Measurements from ENCODE around the gene DOCK2. TPM values are rescaled to one million over a fixed set of nuclear protein-coding genes. Genes with fewer than 3 reads are reported as not detected.
"Not testable (repeated sequence)": the region's sequence is repeated elsewhere in the genome, so short reads cannot be mapped to it uniquely, and the experiment has no call there.

The DOCK2 gene
- total RNA-seq, 1 experiment from 2014 or later, result not detected

DNA sequence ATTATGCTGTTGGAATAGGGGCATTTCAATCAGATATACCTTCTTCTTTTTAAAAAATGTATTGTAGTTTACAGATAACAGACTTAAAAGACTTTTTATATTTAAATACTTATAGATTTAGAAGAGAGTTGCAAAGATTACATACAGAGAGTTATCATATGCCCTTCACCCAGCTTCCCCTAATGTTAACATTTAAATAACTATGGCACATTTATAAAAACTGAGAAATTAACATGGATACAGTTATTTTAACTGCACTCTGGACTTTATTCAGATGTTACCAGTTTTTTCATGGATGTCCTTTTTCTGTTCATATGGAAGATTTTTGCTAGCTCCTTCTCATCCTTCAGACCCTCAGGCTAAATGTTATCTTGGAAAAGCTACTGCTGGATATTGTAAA lies 123.2 kb downstream of the DOCK2 start:
- no peak for DNase-seq (ENCODE audit: low read depth, low spot score)

DNA sequence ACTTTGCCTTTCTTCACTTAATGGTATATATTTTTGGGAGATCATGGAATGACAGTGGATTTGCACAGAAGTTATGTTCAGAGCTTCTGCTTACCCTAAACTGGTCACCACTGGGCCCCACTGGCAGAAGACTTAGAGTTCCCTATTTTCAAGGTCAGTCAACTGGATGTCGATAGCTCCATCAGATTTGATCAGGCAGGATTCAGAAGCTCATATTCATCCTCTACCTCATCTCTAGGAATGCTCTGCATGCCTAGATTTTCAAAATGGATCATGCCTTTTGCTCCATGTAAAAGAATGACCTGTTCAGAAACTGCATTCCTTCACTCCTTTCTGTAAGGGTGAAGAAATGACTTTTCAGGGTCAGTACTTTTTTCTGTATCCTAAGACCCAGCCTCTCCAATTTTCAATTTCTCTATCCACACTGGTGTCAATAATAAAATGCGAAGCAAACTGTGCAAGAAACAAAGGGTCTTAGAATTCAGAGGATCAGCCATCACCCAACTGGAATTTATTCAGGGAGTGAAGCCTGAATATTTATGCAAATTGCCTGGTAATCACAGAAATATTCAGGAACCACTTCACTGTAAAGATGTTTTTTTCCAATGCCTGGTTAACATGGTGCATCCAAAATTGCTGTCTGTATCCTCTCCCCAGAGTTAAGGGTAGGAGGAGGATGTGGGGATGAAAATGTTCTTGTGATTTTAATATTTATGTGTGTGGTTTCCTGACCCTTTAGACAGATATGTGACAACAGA lies 125.4 kb downstream of the DOCK2 start:
- DNase-seq (ENCODE audit: low read depth, low spot score), result no peak
- in situ Hi-C loops (cut with HindIII; ENCODE audit: low pct_unique_long_range_greater_than_20kb, low sequenced_read_pairs), result no loop called here

More for the DNA sequence above, 123.2 kb downstream of the DOCK2 start:
- in situ Hi-C loops (cut with HindIII; ENCODE audit: low pct_unique_long_range_greater_than_20kb, low sequenced_read_pairs), result no loop called here

DNA sequence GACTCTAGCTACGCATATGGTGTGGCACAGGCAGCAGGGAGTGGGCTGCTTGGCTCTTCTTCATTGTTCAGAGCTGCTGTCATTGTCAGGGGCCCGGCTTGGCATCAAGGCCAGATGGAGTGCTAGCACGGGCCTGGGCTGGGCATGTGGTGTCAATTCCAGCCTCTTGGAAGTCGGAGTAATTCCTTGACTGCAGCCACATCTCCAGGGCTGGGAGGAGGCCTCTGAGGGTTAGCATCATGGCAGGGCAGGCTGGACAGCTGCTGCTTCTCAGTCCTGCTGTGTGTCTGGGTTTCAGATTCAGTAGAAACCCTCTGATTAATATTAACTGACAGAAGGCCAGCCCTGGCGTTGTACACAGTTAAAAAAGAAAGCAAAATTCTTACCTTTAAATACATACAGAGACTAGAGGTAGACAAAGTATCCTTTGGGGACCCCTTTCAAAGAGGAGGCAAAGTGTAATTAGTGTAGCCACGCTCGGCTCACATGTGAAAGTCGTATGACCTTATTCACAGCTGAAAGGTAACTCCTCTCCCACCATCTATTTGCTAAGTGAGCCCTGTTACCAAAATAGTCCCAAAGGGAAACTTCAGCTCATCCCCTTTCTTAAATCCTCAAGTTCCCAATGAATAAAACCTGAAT lies 126.4 kb downstream of the DOCK2 start:
- no peak for DNase-seq (ENCODE audit: low read depth, low spot score)
- in situ Hi-C loops (cut with HindIII; ENCODE audit: low pct_unique_long_range_greater_than_20kb, low sequenced_read_pairs), result no loop called here

DNA sequence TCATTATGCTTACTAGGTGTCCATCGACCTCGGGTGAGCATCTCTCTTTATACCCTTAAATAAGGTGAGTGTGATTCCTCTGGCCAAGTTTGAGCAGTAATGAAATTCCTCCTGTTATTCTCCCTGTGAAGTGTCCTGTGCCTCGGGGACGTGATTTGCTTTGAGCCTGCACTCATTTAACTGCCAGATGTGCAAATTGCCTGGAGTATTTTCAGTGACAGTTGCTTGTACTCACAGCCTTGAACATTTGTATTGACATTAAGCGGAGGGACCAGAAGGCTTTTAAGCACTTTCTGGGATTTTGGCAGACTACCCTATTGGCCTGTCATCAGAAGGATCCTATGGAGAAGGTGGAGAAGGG lies 126.9 kb downstream of the DOCK2 start:
- DNase-seq (ENCODE audit: low read depth, low spot score), result no peak

DNA sequence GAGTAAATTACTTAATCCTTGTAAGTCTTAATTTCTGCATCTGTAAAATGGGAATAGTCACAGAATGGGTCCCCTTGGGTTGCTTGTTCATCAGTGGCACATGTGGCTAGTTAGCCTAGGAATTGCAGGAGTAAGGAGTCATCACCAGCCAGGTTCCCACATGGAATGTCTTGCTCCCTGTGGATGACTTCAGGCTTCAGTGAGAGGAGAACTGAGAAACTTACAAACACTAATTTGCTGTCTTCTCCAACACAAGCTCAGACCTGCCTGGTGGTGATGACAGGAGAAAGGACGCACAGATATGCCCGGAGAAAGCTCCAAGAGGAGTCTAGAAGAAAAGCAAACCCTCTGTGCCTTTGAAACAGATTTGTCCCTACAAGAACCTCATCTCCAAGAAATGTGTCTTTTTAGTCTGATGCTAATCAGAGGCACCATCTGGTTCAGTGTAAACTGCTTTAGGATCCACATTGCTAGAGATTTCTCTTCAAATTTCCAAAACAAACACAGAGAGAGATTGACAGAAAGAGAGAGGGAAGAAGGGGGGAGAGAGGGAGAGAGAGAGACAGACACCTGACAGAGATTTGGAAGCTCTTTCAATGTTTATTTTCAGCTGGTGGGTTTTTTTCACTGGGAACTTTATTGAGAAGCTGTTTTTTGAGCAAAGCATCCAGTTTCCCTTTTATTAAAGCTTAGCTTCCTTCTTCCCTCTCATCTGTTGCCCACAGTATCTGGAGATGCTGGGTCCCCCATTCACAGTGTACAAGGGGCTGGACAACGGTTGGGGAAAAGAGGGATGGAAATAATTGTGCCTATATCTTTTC lies 128.3 kb downstream of the DOCK2 start:
- no peak for DNase-seq (ENCODE audit: low read depth, low spot score)
- in situ Hi-C loops (cut with HindIII; ENCODE audit: low pct_unique_long_range_greater_than_20kb, low sequenced_read_pairs), result no loop called here

More for the DNA sequence above, 126.9 kb downstream of the DOCK2 start:
- in situ Hi-C loops (cut with HindIII; ENCODE audit: low pct_unique_long_range_greater_than_20kb, low sequenced_read_pairs), result no loop called here

DNA sequence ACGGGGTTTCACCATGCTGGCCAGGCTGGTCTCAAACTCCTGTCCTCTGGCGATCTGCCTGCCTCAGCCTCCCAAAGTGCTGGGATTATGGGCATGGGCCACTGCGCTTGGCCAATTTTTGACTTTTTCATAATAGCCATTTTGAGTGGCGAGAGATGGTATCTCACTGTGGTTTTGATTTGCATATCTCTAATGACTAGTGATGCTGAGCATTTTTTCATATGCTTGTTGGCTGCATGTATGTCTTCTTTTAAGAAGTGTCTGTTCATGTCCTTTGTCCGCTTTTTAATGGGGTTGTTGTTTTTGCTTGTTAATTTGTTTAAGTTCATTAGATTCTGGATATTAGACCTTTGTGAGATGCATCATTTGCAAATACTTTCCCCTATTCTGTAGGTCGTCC lies 129.9 kb downstream of the DOCK2 start:
- DNase-seq (ENCODE audit: low read depth, low spot score); in situ Hi-C loops (cut with HindIII; ENCODE audit: low pct_unique_long_range_greater_than_20kb, low sequenced_read_pairs): not testable (repeated sequence)

DNA sequence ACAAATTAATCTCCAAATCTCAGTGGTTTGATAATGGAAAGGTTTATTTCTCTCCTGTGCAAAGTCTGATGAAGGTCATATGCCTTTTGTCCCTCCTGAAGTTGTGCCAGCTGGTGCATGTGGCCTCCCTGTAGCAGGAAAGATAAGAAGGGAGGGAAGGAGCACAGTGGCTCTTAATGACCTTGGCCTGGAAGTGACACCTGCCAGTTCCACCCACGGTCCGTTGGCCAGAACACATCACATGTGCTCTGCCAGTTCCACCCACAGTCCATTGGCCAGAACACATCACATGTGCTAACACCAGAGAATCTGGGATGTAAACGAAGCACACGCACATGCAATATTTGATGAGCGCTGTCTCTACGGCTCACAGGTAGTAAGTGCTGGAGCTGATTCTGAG lies 130.9 kb downstream of the DOCK2 start:
- in situ Hi-C loops (cut with HindIII; ENCODE audit: low pct_unique_long_range_greater_than_20kb, low sequenced_read_pairs), result no loop called here
- no peak for DNase-seq (ENCODE audit: low read depth, low spot score)

DNA sequence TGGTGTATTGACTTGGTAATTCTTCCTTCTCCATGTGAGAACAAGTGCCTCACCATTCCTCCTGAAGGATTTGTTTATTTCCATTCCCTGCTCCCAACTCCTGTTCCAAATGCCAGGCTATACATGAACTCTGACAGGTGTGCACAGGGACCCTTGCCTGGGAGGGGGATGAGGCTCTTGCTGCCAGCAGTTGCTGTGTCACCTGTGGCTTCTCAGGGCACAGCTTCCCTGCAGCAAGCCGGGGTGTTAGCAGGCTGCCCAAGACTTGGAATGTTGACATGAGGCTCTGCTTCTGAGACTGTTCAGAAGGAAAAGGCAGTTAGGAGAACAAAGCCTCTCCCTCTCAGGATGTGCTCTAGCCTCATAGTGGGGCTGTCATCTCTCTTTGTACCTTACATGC lies 131.3 kb downstream of the DOCK2 start:
- DNase-seq (ENCODE audit: low read depth, low spot score), result no peak
- in situ Hi-C loops (cut with HindIII; ENCODE audit: low pct_unique_long_range_greater_than_20kb, low sequenced_read_pairs), result no loop called here

DNA sequence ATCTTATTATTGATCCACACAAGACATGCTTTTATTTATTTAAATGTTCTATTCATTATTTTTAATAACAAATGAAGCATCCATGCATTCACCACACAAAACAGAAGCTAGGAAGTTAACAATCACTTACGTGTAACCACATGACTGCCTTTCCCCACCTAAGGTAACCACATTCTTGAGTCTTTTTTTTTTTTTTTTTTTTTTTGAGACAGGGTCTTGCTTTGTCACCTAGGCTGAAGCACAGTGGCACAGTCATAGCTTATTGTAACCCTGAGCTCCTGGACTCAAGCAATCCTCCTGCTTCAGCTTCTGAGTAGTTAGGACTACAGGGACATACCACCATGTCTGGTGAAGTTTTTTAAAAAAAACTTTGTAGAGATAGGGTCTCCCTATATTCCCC lies 133.0 kb downstream of the DOCK2 start:
- in situ Hi-C loops (cut with HindIII; ENCODE audit: low pct_unique_long_range_greater_than_20kb, low sequenced_read_pairs), result no loop called here

DNA sequence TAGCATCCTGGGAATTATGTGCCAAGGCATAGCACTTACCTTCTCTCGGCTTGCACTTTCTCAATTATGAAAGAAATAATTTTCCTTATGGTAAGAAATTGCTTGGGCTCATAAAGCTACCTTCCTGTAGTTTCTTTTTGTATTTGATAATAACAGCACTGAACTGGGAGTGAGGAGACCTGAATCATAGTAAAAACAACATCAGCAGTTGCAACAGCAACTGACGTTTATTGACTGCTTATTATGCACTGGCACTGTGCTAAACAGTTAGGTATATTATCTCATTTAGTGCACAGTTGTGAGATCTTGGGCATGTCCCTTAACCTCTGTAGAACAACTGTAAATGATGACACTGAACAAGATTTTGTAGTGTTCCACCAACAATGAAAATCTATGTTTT lies 135.2 kb downstream of the DOCK2 start:
- in situ Hi-C loops (cut with HindIII; ENCODE audit: low pct_unique_long_range_greater_than_20kb, low sequenced_read_pairs), result no loop called here
- DNase-seq (ENCODE audit: low read depth, low spot score), result no peak

More for the DNA sequence above, 133.0 kb downstream of the DOCK2 start:
- no peak for DNase-seq (ENCODE audit: low read depth, low spot score)

DNA sequence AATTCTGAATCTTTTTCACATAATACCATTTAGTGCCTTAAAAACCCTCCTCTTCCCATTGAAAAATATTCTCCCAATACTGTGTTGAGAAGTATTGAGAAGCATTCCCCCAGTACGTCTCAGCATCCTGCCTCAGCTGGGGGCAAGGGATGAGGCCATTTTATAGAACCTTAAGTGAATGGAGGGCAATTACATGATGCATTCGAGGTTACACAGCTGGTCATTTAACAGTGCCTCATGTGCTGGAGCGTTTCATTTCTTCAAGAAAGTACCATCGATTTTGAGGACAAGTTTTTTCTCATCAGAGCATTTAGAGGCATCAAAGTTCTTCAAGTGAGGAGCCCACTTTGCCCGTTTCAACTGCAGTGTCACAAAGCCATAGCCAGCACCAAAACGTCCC lies 135.6 kb downstream of the DOCK2 start:
- in situ Hi-C loops (cut with HindIII; ENCODE audit: low pct_unique_long_range_greater_than_20kb, low sequenced_read_pairs), result no loop called here
- DNase-seq (ENCODE audit: low read depth, low spot score), result no peak

DNA sequence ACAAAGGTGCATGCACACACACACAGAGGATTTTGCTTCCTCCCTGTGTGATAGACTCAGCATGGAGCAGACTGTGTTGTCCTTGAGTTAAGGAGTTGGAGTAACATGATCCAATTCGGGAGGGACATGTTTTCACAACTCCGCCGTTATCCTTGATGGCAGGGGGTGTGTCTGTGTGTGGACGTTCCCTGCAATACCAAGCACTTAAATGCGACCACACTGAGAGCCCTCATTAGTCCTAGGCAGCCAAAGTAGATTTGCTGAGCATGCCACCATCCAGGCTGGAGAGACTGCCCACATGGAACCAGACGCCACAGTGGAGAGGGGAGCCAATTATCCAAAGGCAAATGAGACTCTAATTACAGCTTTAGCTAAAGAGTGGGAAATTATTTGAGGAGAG lies 140.1 kb downstream of the DOCK2 start:
- in situ Hi-C loops (cut with HindIII; ENCODE audit: low pct_unique_long_range_greater_than_20kb, low sequenced_read_pairs), result no loop called here
- no peak for DNase-seq (ENCODE audit: low read depth, low spot score)

DNA sequence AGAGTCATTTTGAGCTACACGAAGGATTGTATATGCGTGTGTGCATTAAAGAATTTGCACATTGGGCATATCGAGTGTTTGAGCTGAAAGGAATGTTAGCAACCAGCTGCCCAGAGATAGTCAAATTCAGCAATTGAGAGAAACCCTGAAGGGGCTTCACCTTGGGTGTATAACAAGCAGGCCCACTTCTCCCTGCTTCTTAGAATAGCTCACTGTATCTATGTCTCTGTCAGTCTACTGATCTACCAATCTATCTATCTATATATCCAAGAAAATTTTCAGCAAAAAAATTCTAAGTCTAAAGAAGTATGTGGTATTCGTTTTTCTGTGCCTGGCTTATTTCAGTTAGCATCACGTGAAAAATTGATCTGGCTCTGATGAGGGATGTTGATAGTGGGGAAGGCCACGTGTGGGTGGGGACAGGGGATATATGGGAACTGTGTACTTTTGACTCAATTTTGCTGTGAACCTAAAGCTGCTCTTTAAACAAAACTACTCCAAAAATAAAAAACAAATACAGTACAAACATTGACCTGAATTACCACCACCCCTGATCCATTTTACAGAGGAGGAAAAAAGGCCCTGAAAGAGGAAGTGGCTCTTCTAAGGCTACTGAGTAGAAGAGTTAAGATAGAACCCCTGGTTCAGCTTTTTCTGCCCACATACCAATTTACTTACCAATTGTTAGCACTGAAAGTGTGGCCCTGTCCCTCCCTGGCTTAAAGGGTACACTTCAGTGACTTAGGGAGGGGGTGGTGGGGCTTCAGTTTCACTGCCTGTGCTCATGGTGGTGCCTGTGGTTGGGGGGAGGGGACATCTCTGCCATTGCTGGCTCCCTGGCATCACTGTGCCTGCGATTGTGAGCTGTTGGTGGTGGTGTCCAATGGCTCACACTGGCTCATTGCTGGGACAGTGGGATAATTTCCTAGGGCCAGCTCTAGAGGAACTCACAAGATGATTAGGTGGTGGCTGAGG lies 141.8 kb downstream of the DOCK2 start:
- no peak for DNase-seq (ENCODE audit: low read depth, low spot score)

DNA sequence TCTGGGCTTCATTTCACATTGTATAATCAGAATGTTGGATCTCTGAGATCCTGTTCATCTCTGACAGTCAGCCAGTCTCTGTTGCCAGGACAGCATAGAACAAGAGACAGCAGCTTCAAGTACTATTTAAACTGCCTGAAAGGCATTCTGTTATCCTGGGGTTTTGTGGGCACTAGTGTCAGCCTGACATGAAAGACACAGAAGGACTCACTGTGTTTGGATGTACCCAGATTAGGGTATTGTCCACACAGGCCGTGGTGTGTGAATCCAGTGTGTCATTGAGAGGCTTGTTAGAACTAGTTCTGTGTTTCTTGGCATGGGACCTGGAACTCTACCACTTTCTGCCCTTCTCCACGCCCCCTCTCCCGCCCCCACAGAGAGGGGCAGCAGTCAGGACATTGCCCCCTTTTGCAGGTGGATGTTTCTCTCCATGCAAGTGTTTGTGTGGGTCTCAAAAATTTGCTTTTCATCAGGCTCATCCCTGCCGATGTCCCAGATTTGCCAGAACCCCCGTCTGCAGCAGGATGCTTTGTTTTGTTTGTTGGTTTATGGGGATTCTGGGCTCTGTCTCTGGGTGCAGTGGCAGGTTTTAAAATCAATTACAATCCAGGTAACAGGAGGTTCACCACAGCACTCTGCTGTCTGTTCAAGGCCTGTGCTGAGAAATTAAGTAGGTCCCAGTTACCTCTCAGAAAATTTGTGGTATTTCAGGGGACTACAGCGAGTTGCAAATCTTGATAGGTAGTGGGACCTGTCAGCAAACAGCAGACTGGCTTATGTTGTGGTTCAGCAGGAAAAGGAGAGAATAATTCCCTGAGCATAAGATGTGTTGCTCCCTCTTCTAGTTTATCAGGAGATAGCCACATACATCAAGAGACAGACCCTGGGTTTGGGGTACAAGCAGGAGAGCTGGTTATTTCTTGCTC lies 144.6 kb downstream of the DOCK2 start:
- in situ Hi-C loops (cut with HindIII; ENCODE audit: low pct_unique_long_range_greater_than_20kb, low sequenced_read_pairs), result no loop called here
- DNase-seq (ENCODE audit: low read depth, low spot score), result no peak

More for the DNA sequence above, 141.8 kb downstream of the DOCK2 start:
- in situ Hi-C loops (cut with HindIII; ENCODE audit: low pct_unique_long_range_greater_than_20kb, low sequenced_read_pairs), result no loop called here

DNA sequence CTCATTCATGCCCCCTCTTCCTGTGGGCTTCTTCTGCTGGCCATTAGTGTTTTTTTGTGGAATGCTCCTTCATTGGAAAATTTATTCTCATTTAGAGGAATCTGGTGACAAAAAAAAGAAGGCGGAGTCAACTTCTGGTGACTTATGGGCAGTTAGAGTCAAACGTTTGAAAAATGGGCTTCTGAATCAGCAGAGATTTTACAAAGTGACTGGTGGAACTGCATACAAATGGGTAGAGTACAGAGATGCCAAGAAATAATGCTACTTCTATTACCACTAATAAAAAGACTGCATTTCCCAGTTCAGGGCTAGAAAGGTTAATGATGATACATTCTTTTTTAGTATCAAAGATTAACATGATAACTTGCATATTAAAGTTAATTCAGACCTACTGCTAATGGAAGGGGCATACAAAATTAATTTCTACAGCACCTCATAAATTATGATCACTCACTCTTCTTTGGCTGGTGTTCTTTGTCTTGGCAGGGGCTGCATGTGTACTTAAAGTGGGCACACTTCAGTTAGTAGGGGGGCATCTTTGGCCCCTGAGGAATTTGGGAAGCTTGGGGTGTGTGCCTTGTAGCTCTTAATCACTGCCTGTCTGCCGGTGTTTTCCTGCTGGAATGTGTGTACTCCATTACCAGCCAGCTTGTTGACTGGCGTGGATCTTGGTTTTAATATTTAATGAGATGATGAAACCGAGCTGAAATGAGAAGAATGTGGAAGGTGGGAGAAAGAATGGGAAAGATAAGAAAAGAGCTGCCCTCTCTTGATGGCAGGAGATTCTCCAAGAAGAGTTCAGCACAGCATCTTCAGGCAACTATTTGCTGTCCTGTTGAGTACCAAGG lies 148.9 kb downstream of the DOCK2 start:
- no peak for DNase-seq (ENCODE audit: low read depth, low spot score)
- in situ Hi-C loops (cut with HindIII; ENCODE audit: low pct_unique_long_range_greater_than_20kb, low sequenced_read_pairs), result no loop called here

DNA sequence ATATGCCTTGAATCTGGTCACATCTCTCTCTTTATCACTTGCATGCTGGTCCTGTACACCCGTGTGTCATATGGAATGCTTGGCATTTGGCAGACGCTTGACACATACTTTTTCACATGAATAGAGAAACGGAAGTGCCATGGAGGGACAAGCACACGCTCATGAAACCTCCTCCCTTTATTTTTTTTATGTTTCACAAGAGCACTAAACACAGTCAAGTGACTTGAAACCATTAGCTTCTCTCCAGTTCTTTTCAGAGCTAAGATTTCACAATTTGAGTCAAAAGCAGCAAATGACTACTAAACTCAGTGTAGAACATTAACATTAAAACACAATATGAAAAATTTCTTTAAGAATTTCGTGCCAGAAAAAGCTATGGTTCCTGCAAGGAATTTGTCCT lies 151.1 kb downstream of the DOCK2 start:
- no peak for DNase-seq (ENCODE audit: low read depth, low spot score)
- in situ Hi-C loops (cut with HindIII; ENCODE audit: low pct_unique_long_range_greater_than_20kb, low sequenced_read_pairs), result no loop called here
